ENCODE measurements around the gene CERS2.

DNA sequence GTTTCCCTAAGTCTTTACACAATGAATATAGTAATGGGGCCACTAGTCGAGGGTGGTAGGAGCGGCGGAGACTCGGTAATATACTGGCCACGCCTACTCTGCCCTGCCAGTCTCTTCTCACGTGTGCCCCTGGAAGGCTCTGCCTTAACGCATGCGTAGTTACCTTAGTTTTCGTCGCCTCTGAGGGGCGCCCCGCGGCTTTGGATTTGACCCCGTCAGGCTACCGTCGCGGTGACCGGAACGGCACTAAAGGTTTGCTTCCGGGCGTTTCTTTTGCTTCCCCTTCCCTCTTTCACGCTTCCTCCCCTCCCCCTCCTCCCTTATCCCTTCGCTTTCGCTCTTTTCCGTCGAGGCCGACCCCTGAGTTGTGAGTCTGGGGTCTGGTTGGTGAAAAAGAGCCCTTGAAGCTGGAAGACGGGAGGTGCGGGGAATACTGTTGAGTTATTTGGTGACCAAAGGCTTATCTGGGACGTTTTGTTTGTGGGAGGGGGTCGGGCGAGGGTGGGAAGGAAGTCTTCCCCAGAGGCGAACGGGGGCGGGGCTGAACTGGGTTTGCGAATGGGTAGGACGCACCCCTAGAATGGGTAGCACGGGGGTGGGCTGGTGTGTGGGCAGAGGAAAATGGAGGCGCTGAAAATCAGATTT lies 48.4 kb downstream of the CERS2 start, which contains the start of gene SETDB1:
- TF ChIP-seq, protein P1, sequence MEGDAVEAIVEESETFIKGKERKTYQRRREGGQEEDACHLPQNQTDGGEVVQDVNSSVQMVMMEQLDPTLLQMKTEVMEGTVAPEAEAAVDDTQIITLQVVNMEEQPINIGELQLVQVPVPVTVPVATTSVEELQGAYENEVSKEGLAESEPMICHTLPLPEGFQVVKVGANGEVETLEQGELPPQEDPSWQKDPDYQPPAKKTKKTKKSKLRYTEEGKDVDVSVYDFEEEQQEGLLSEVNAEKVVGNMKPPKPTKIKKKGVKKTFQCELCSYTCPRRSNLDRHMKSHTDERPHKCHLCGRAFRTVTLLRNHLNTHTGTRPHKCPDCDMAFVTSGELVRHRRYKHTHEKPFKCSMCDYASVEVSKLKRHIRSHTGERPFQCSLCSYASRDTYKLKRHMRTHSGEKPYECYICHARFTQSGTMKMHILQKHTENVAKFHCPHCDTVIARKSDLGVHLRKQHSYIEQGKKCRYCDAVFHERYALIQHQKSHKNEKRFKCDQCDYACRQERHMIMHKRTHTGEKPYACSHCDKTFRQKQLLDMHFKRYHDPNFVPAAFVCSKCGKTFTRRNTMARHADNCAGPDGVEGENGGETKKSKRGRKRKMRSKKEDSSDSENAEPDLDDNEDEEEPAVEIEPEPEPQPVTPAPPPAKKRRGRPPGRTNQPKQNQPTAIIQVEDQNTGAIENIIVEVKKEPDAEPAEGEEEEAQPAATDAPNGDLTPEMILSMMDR (IDR thresholded peaks at IDR 0.05), result no peak
- TF ChIP-seq POLR2AphosphoS5 (IDR thresholded peaks at IDR 0.05), result peak; percentile 64 to 74 (median 71)
